GM12873 (cell line): ENCODE results near the gene YY1.

ENCODE experiments used
- CTCF ChIP-seq: IDR thresholded peaks from 2 replicates; pipeline ENCODE4 v1.5.1; 2012; ENCODE audit warnings: low read depth, mild to moderate bottlenecking, moderate library complexity, low read length, control low read depth; ENCODE audit not compliant: insufficient read depth; ENCODE audit errors: missing control alignments

YY1 gene

GRCh38 chr14:100285021-100285912 is 46.3 kb downstream of the YY1 start:
- peak; percentile 79 for TF ChIP-seq CTCF

- no peak for TF ChIP-seq CTCF
Observed at GRCh38 chr14:100285913-100286400, 47.0 kb downstream of the YY1 start.

- no peak for TF ChIP-seq CTCF
Observed at GRCh38 chr14:100286484-100287191, 47.7 kb downstream of the YY1 start.

- no peak for TF ChIP-seq CTCF
Observed at GRCh38 chr14:100287202-100287997, 48.5 kb downstream of the YY1 start.

GRCh38 chr14:100288382-100289185 is 49.6 kb downstream of the YY1 start:
- TF ChIP-seq CTCF: no peak

GRCh38 chr14:100289916-100290606 is 51.1 kb downstream of the YY1 start:
- no peak for TF ChIP-seq CTCF
